Neutrophil (primary cell): ENCODE results near the gene STARD3NL.

Experiments used
- H3K27ac ChIP-seq: fragments of 200-600 bp; sonication (generic); 2 replicates; pipeline ENCODE4 v1.5.1; 2016; ENCODE audit warnings: mild to moderate bottlenecking, moderate library complexity
- H3K27me3 ChIP-seq: fragments of 200-600 bp; sonication (generic); 2 replicates; pipeline ENCODE4 v1.6.0; 2016; ENCODE audit warnings: mild to moderate bottlenecking
- H3K36me3 ChIP-seq: fragments of 200-600 bp; sonication (generic); 2 replicates; pipeline ENCODE4 v1.5.1; 2017
- H3K4me1 ChIP-seq, 2 experiments: fragments of 200-600 bp in 1 of 2; sonication (generic) in 1 of 2; 1 replicate in 1 of 2; 2 replicates in 1 of 2; pipeline versions ENCODE4 v1.5.1 to v1.6.1; 2013 to 2016; ENCODE audit warnings: low read depth in 1 of 2, low read length in 1 of 2, mild to moderate bottlenecking in 1 of 2, moderate library complexity in 1 of 2; ENCODE audit not compliant: control insufficient read depth in 1 of 2, insufficient read depth in 1 of 2
- H3K4me3 ChIP-seq, 2 experiments: fragments of 200-600 bp in 1 of 2; sonication (generic) in 1 of 2; 1 replicate in 1 of 2; 2 replicates in 1 of 2; pipeline ENCODE4 v1.5.1; 2013 to 2016; ENCODE audit warnings: low read depth in 1 of 2, low read length in 1 of 2, mild to moderate bottlenecking in 1 of 2, moderate library complexity in 1 of 2
- H3K9me3 ChIP-seq: fragments of 200-600 bp; sonication (generic); 2 replicates; pipeline ENCODE4 v1.5.1; 2016
- TF ChIP-seq, protein P1 (sequence below): fragments of 200-600 bp; sonication (generic); IDR thresholded peaks from 2 replicates; pipeline ENCODE4 v1.5.1; 2016; ENCODE audit warnings: antibody characterized with exemption

STARD3NL gene

DNA sequence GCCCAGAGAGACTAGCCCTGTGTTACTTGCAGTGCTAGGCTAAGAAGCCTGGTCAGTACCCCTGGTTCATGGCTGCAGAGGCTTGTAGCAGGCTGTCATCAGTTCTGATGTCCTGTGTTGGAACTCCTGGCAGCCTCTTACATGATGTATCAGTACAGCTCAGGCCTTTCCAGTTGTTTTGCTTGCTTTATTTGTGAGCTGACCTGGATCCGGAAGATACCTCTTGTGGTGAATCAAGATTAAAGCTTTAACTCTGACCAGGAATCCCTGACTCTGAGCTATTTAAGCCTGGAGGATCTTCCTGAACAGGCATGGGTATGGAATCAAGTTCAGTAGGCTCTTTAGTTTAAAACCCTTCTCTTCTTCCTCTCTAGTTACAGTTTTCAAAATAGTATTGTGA is 4.4 kb downstream of the STARD3NL start:
- no peaks in the 10 kb centered on the region for H3K36me3 ChIP-seq
- no peak overlapping the region for H3K27ac ChIP-seq
- H3K4me1 ChIP-seq: peaks cover 32 to 43% of the 10 kb centered on the region in 2 experiments
- TF ChIP-seq, protein P1, sequence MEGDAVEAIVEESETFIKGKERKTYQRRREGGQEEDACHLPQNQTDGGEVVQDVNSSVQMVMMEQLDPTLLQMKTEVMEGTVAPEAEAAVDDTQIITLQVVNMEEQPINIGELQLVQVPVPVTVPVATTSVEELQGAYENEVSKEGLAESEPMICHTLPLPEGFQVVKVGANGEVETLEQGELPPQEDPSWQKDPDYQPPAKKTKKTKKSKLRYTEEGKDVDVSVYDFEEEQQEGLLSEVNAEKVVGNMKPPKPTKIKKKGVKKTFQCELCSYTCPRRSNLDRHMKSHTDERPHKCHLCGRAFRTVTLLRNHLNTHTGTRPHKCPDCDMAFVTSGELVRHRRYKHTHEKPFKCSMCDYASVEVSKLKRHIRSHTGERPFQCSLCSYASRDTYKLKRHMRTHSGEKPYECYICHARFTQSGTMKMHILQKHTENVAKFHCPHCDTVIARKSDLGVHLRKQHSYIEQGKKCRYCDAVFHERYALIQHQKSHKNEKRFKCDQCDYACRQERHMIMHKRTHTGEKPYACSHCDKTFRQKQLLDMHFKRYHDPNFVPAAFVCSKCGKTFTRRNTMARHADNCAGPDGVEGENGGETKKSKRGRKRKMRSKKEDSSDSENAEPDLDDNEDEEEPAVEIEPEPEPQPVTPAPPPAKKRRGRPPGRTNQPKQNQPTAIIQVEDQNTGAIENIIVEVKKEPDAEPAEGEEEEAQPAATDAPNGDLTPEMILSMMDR: no peak
- H3K9me3 ChIP-seq: no peaks in the 10 kb centered on the region
- no peaks in the 10 kb centered on the region for H3K27me3 ChIP-seq
- H3K4me3 ChIP-seq: no peak overlapping the region

DNA sequence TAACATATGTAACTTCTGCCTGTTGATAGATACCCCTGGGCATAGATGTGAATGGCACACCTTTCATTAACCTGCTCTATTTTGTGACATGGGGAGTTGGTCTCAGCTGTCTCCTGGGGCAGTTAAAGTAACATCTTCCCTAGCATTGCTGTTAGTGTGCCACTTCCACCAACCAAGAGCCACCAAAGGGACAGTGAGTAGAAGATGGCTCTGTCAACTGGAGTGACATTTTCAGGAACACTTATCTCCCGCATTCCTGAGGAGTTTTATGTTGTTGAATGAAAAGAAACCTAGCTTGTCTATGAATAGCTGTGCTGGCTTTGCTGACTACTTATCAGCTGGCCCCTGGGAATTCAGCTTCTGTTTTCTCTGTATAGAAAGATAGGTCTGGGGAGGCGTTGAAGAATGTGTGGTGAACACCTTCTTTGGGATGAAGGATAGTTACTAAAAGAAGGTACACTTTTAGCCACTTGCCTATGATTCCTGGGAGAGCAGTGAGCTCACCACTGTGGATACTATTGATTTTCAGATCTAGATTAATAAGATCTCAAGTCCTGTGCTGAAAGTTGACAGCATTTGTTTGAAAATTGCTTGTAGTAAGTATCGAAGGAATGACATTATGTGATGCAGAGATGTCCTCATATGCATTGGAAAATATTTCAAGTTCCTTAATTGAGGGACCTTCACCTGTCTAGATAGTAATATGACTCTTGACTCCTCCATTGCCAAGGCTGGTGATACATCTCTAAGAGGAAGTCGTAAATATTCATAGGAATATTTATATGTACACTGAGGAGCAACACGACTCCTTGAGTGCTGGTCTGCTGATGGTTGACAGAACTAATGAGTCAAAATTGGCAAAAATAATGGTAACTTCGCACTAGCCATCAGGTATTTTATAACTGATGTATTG is 7.6 kb downstream of the STARD3NL start:
- Histone ChIP-seq H3K4me1 (peaks cover 7 to 15% of the 10 kb centered on the region in 2 experiments), H3K9me3 (no peaks in the 10 kb centered on the region), H3K27me3 (no peaks in the 10 kb centered on the region), H3K27ac (no peak overlapping the region), H3K4me3 (no peak overlapping the region), H3K36me3 (no peaks in the 10 kb centered on the region)
- TF ChIP-seq, protein P1: no peak

- TF ChIP-seq, protein P1: no peak
- H3K9me3 ChIP-seq: no peaks in the 10 kb centered on the region
- no peaks in the 10 kb centered on the region for H3K27me3 ChIP-seq
- no peaks in the 10 kb centered on the region for H3K36me3 ChIP-seq
- no peak overlapping the region for H3K27ac ChIP-seq
- H3K4me3 ChIP-seq: no peak overlapping the region
- H3K4me1 ChIP-seq: peaks cover 0 to 4% of the 10 kb centered on the region in 2 experiments
Measured at GRCh38 chr7:38186593-38187314, 8.7 kb downstream of the STARD3NL start.

DNA sequence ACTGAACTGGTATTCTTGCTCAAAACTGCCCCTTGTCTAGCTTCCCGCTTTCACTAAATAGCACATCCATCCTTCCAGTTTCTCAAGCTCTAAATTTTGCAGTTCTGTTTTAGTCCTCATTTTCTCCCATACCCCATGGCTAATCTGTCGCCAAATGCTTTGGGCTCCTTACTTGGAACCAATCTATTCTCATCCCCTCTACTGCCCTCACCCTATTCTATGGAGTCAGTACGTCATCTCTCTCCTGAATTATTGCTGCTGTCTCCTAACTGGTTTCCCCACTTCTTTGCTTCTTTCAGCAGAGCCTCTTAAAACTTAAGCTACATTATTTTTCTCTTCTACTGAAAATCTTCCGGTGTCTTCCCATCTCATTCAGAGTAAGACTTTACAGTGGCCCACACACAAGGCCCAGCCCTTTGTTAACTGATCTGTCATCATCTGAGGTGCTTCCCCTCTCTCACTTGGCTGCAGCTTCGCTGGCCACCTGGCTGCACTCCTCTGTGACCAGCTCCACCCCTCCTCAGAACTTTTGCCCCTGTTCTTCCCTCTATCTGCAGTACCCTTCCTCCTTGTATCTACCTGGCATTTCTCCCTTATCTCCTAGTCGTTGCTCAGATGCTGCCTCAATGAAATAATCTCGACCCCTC is 9.9 kb downstream of the STARD3NL start:
- Histone ChIP-seq H3K27me3 (no peaks in the 10 kb centered on the region), H3K4me3 (no peak overlapping the region), H3K27ac (no peak overlapping the region), H3K36me3 (no peaks in the 10 kb centered on the region), H3K4me1 (peaks cover 0 to 3% of the 10 kb centered on the region in 2 experiments), H3K9me3 (no peaks in the 10 kb centered on the region)
- TF ChIP-seq, protein P1: no peak

- TF ChIP-seq, protein P1: no peak
- no peak overlapping the region for H3K4me3 ChIP-seq
- H3K27ac ChIP-seq: no peak overlapping the region
- H3K4me1 ChIP-seq: no peaks in the 10 kb centered on the region
- no peaks in the 10 kb centered on the region for H3K36me3 ChIP-seq
- no peaks in the 10 kb centered on the region for H3K27me3 ChIP-seq
- no peaks in the 10 kb centered on the region for H3K9me3 ChIP-seq
Measured at GRCh38 chr7:38189231-38189938, 11.3 kb downstream of the STARD3NL start.
